IMR-90 (cell line): ENCODE results near the gene GPC2. TPM values are rescaled to one million over a fixed set of nuclear protein-coding genes. Genes with fewer than 3 reads are reported as not detected.

Source experiments
- ATAC-seq: fragments of 200-7000 bp; cut with Tn5 transposase; 2 replicates; pipeline ENCODE4 v1.9.1; 2020; ENCODE audit warnings: low read depth, mild to moderate bottlenecking, moderate library complexity
- BruUV-seq: library from RNA; stranded (reverse); fragments of 400-500 nt; replicated peaks from 2 replicates; lab custom pipeline; 2021; lab: Mats Ljungman, UMichigan
- CTCF ChIA-PET: fragments of 300-600 bp; formaldehyde crosslinking; extraction: SDS; loops from one replicate; lab custom pipeline; 2021; ENCODE audit warnings: antibody characterized with exemption; lab: Yijun Ruan, JAX
- POLR2A ChIA-PET: fragments of 300-600 bp; sonication (Branson Sonifier 250); formaldehyde crosslinking; loops from one replicate; lab custom pipeline; 2022; ENCODE audit warnings: antibody characterized with exemption; ENCODE audit not compliant: unreplicated experiment; lab: Charles Lee
- DNase-seq: peaks from one replicate; pipeline ENCODE4 v3.0.0; 2013
- H2AFZ ChIP-seq: replicated peaks from 2 replicates; pipeline ENCODE3; 2013; ENCODE audit warnings: low read length, mild to moderate bottlenecking; ENCODE audit not compliant: poor library complexity
- H2AK5ac ChIP-seq: 2 replicates; pipeline ENCODE4 v1.6.1; 2013; ENCODE audit warnings: low read depth, low read length, inconsistent platforms
- H2AK9ac ChIP-seq: replicated peaks from 2 replicates; pipeline ENCODE3; 2013; ENCODE audit warnings: mild to moderate bottlenecking, low read depth, low read length, moderate library complexity; ENCODE audit not compliant: poor library complexity
- H2BK120ac ChIP-seq: 2 replicates; pipeline ENCODE4 v1.6.1; 2013; ENCODE audit warnings: low read depth, low read length, inconsistent platforms
- H2BK15ac ChIP-seq: 3 replicates; pipeline ENCODE4 v1.6.1; 2013; ENCODE audit warnings: low read depth, low read length, inconsistent platforms
- H2BK20ac ChIP-seq: 2 replicates; pipeline ENCODE4 v1.6.1; 2013; ENCODE audit warnings: low read depth, mild to moderate bottlenecking, inconsistent platforms, low read length, moderate library complexity
- H2BK5ac ChIP-seq: 2 replicates; pipeline ENCODE4 v1.6.1; 2013; ENCODE audit warnings: mild to moderate bottlenecking, low read depth, low read length, inconsistent platforms; ENCODE audit not compliant: poor library complexity, severe bottlenecking
- H3K14ac ChIP-seq: replicated peaks from 2 replicates; pipeline ENCODE4 v1.6.1; 2013; ENCODE audit warnings: low read depth, low read length, inconsistent platforms
- H3K18ac ChIP-seq: 2 replicates; pipeline ENCODE4 v1.6.1; 2013; ENCODE audit warnings: low read depth, low read length, control low read depth
- H3K23ac ChIP-seq: 2 replicates; pipeline ENCODE4 v1.6.1; 2013; ENCODE audit warnings: low read depth, low read length, inconsistent platforms
- H3K27ac ChIP-seq: 2 replicates; pipeline ENCODE4 v1.5.1; 2013; ENCODE audit warnings: mild to moderate bottlenecking, control low read depth, low read length; ENCODE audit not compliant: insufficient read depth
- H3K27me3 ChIP-seq: 2 replicates; pipeline ENCODE4 v1.6.1; 2013; ENCODE audit warnings: low read length; ENCODE audit not compliant: control insufficient read depth, insufficient read depth
- H3K36me3 ChIP-seq: 2 replicates; pipeline ENCODE4 v1.6.1; 2013; ENCODE audit warnings: low read length, mixed read lengths; ENCODE audit not compliant: control insufficient read depth, insufficient read depth
- H3K4ac ChIP-seq: 2 replicates; pipeline ENCODE4 v1.6.1; 2013; ENCODE audit warnings: low read depth, low read length, inconsistent platforms
- H3K4me1 ChIP-seq: 2 replicates; pipeline ENCODE4 v1.6.1; 2013; ENCODE audit warnings: low read length, mixed read lengths; ENCODE audit not compliant: control insufficient read depth, insufficient read depth
- H3K4me2 ChIP-seq: 2 replicates; pipeline ENCODE4 v1.6.1; 2013; ENCODE audit warnings: low read depth, mild to moderate bottlenecking, control low read depth, low read length, moderate library complexity
- H3K4me3 ChIP-seq: 2 replicates; pipeline ENCODE4 v1.5.1; 2013; ENCODE audit warnings: low read depth, mild to moderate bottlenecking, control low read depth, low read length, moderate library complexity; ENCODE audit not compliant: insufficient read depth
- H3K56ac ChIP-seq: 2 replicates; pipeline ENCODE4 v1.6.1; 2013; ENCODE audit warnings: low read length, inconsistent platforms; ENCODE audit not compliant: insufficient read depth; ENCODE audit errors: extremely low read depth
- H3K79me1 ChIP-seq, 2 experiments: 2 replicates each; pipeline ENCODE4 v1.6.1; 2013; ENCODE audit warnings: low read length in 2 of 2, inconsistent platforms in 1 of 2, low read depth in 1 of 2
- H3K9ac ChIP-seq: 2 replicates; pipeline ENCODE4 v1.6.1; 2013; ENCODE audit warnings: low read depth, low read length, control low read depth
- H3K9me1 ChIP-seq: 2 replicates; pipeline ENCODE4 v1.6.1; 2013; ENCODE audit warnings: low read length, inconsistent platforms; ENCODE audit not compliant: insufficient read depth
- H3K9me3 ChIP-seq: 2 replicates; pipeline ENCODE4 v1.6.1; 2013; ENCODE audit warnings: low read length; ENCODE audit not compliant: control insufficient read depth, insufficient read depth
- H4K20me1 ChIP-seq: 2 replicates; pipeline ENCODE4 v1.6.1; 2013; ENCODE audit warnings: low read length, inconsistent platforms; ENCODE audit not compliant: insufficient read depth
- H4K5ac ChIP-seq: 2 replicates; pipeline ENCODE4 v1.6.1; 2013; ENCODE audit warnings: mild to moderate bottlenecking, low read depth, low read length, control low read depth
- H4K8ac ChIP-seq, 2 experiments: 2 replicates each; pipeline ENCODE4 v1.6.1; 2013; ENCODE audit warnings: low read depth in 2 of 2, low read length in 2 of 2, control low read depth in 1 of 2, inconsistent platforms in 1 of 2
- H4K91ac ChIP-seq: 2 replicates; pipeline ENCODE4 v1.6.1; 2013; ENCODE audit warnings: low read depth, low read length, inconsistent platforms; ENCODE audit not compliant: insufficient read depth
- CEBPB ChIP-seq: IDR thresholded peaks from 2 replicates; pipeline ENCODE4 v1.6.1; 2012; ENCODE audit warnings: low read depth, low read length, improper control_type of control experiment
- CHD1 ChIP-seq: IDR thresholded peaks from 2 replicates; pipeline ENCODE4 v1.6.1; 2012; ENCODE audit warnings: low read depth, low read length, improper control_type of control experiment
- CTCF ChIP-seq: conservative IDR thresholded peaks from 2 replicates; pipeline ENCODE4 v1.5.1; 2012; ENCODE audit warnings: mild to moderate bottlenecking, low read depth, low read length, improper control_type of control experiment
- ELK1 ChIP-seq: fragments of 150-350 bp; IDR thresholded peaks from 2 replicates; pipeline ENCODE4 v1.6.1; 2016; ENCODE audit warnings: low read depth, mild to moderate bottlenecking, low read length, moderate library complexity, borderline replicate concordance
- MAFK ChIP-seq: IDR thresholded peaks from 2 replicates; pipeline ENCODE4 v1.6.1; 2012; ENCODE audit warnings: low read depth, low read length, improper control_type of control experiment
- MXI1 ChIP-seq: IDR thresholded peaks from 2 replicates; pipeline ENCODE4 v1.6.1; 2012; ENCODE audit warnings: low read depth, mild to moderate bottlenecking, low read length, moderate library complexity, borderline replicate concordance
- POLR2A ChIP-seq: IDR thresholded peaks from 2 replicates; pipeline ENCODE4 v1.6.1; 2012; ENCODE audit warnings: mild to moderate bottlenecking, low read depth, low read length
- RAD21 ChIP-seq: IDR thresholded peaks from 2 replicates; pipeline ENCODE4 v1.6.1; 2012; ENCODE audit warnings: low read length, improper control_type of control experiment
- RCOR1 ChIP-seq: IDR thresholded peaks from 2 replicates; pipeline ENCODE4 v1.6.1; 2012; ENCODE audit warnings: mild to moderate bottlenecking, low read length, improper control_type of control experiment; ENCODE audit not compliant: insufficient replicate concordance
- RFX5 ChIP-seq: IDR thresholded peaks from 2 replicates; pipeline ENCODE4 v1.8.0; 2012; ENCODE audit warnings: low read depth, mild to moderate bottlenecking, low read length, moderate library complexity
- SMC3 ChIP-seq: fragments of 150-350 bp; IDR thresholded peaks from 2 replicates; pipeline ENCODE4 v1.6.1; 2016; ENCODE audit warnings: low read depth, mild to moderate bottlenecking, antibody characterized with exemption, low read length, moderate library complexity
- WGBS, 2 experiments: methylation state at CpG; one replicate each; pipeline versions ENCODE4 v1.1.5 to v1.1.7; 2013; ENCODE audit warnings: missing lambda C conversion rate in 2 of 2; ENCODE audit not compliant: insufficient read length in 1 of 2; ENCODE audit errors: extremely low coverage in 2 of 2; 5-methylcytosine and 5-hydroxymethylcytosine counted together
- dilution Hi-C: fragments of 300-500 bp; cut with HindIII; formaldehyde crosslinking; loops from one replicate; pipeline ENCODE4 v1.14.3; 2018; ENCODE audit warnings: low sequenced_read_pairs; ENCODE audit not compliant: unreplicated experiment
- in situ Hi-C: fragments of 300-500 bp; cut with MboI; formaldehyde crosslinking; loops from 3 replicates; pipeline ENCODE4 v1.14.3; 2019; ENCODE audit warnings: low sequenced_read_pairs, inconsistent platforms, mixed read lengths
- intact Hi-C: fragments of 100-400 bp; cut with micrococcal nuclease; formaldehyde crosslinking; loops from 2 replicates; pipeline ENCODE4 v1.10.0; 2022
- polyA plus RNA-seq, 3 experiments: library from polyadenylated mRNA; depleted of rRNA; stranded (reverse); fragments of >200 nt; gene quantifications; 2 replicates each; pipeline ENCODE4 v1.2.3, GENCODE V29; 2012; ENCODE audit warnings: low replicate concordance in 1 of 3
- total RNA-seq: library from RNA; depleted of rRNA; stranded (reverse); fragments of >200 nt; gene quantifications from 2 replicates; pipeline ENCODE4 v1.2.3, GENCODE V29; 2012
- TF ChIP-seq, protein P1 (sequence below): fragments of 150-350 bp; IDR thresholded peaks from 2 replicates; pipeline ENCODE4 v1.6.1; 2017; ENCODE audit warnings: mild to moderate bottlenecking, antibody characterized with exemption, low read length, low read depth

GPC2 gene
- total and polyA plus RNA-seq, 2 of the 4 experiments (the other 2 are of a cell fraction): 1.8 to 6.0 TPM

DNA sequence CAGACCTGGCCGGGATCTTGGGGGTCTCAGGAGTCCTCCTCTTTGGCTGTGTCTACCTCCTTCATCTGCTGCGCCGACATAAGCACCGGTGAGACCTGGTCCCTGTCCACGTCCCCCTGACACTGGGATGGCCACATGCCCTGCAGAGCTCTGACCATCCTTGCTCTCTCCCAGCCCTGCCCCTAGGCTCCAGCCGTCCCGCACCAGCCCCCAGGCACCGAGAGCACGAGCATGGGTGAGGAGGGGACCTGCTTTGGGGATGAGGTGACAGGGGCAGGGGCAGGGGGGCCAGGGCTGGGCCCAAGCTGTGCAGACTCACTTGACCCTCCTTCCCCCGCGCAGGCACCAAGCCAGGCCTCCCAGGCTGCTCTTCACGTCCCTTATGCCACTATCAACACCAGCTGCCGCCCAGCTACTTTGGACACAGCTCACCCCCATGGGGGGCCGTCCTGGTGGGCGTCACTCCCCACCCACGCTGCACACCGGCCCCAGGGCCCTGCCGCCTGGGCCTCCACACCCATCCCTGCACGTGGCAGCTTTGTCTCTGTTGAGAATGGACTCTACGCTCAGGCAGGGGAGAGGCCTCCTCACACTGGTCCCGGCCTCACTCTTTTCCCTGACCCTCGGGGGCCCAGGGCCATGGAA, 43.5 kb upstream of the GPC2 start:
- H3K9me1 ChIP-seq: no peaks in the 10 kb centered on the region
- H2BK15ac ChIP-seq: no peak overlapping the region
- DNase-seq: no peak
- H2BK120ac ChIP-seq: no peak overlapping the region
- H2BK5ac ChIP-seq: no peak overlapping the region
- H2AK9ac ChIP-seq: no peak overlapping the region
- no TSS peak for BruUV-seq
- no peaks in the 10 kb centered on the region for H3K79me1 ChIP-seq
- intact Hi-C loops (no loop called here), in situ Hi-C loops (no loop called here), dilution Hi-C loops (no loop called here)
- H2AK5ac ChIP-seq: no peak overlapping the region
- H4K20me1 ChIP-seq: no peaks in the 10 kb centered on the region
- 76% methylated on average over 9 of the region's 22 CpGs; no CpG with 5 or more reads in 1 of the 2 experiments for WGBS, 2 experiments
- H3K4me2 ChIP-seq: no peak overlapping the region
- H3K56ac ChIP-seq: no peak overlapping the region
- H2BK20ac ChIP-seq: no peak overlapping the region
- H3K4me3 ChIP-seq: no peak overlapping the region
- ATAC-seq: no peak
- H4K8ac ChIP-seq: no peak overlapping the region
- no peak overlapping the region for H2AFZ ChIP-seq
- no peak overlapping the region for H3K23ac ChIP-seq
- TF ChIP-seq CHD1: no peak
- TF ChIP-seq ELK1: no peak
- no peak for TF ChIP-seq MAFK
- no peak for TF ChIP-seq RAD21
- no peak for TF ChIP-seq RCOR1
- TF ChIP-seq CEBPB: no peak
- no peak for TF ChIP-seq RFX5
- no peak for TF ChIP-seq SMC3
- TF ChIP-seq, protein P1, sequence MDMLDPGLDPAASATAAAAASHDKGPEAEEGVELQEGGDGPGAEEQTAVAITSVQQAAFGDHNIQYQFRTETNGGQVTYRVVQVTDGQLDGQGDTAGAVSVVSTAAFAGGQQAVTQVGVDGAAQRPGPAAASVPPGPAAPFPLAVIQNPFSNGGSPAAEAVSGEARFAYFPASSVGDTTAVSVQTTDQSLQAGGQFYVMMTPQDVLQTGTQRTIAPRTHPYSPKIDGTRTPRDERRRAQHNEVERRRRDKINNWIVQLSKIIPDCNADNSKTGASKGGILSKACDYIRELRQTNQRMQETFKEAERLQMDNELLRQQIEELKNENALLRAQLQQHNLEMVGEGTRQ: no peak
- TF ChIP-seq CTCF: no peak
- TF ChIP-seq POLR2A: no peak
- TF ChIP-seq MXI1: no peak
- no peak overlapping the region for H3K9ac ChIP-seq
- H3K27ac ChIP-seq: no peak overlapping the region
- no peaks in the 10 kb centered on the region for H3K27me3 ChIP-seq
- H4K91ac ChIP-seq: no peak overlapping the region
- H3K18ac ChIP-seq: no peak overlapping the region
- H3K4ac ChIP-seq: no peak overlapping the region
- H3K9me3 ChIP-seq: no peaks in the 10 kb centered on the region
- H3K14ac ChIP-seq: no peak overlapping the region
- POLR2A ChIA-PET: interaction anchor here (0.6 kb wide), 1 partner anchor 67 kb away, joined by 3 read pairs; no protein-coding TSS in a partner anchor
- H3K4me1 ChIP-seq: no peaks in the 10 kb centered on the region
- H3K36me3 ChIP-seq: peaks cover 16% of the 10 kb centered on the region; the same call in 1 of the 2 replicates
- H4K5ac ChIP-seq: no peak overlapping the region
- CTCF ChIA-PET: interaction anchor here (1.2 kb wide), 1 partner anchor 90 kb away, joined by 5 read pairs; no protein-coding TSS in a partner anchor
